ENCODE data around the gene THAP5.

- TF ChIP-seq CTCF (IDR thresholded peaks at IDR 0.05; ENCODE audit: low read depth, low read length, poor library complexity, severe bottlenecking) (no peak), EZH2phosphoT487 (IDR thresholded peaks at IDR 0.05; ENCODE audit: borderline replicate concordance, low read length) (no peak)
Measured at GRCh38 chr7:108589199-108589598, 19.7 kb upstream of the THAP5 start.

Measured in DOHH2 (cell line).